ENCODE results near the gene CCT8L2.
"Not testable (repeated sequence)": the region's sequence is repeated elsewhere in the genome, so short reads cannot be mapped to it uniquely, and the experiment has no call there.

CCT8L2 gene

GRCh38 chr22:16592231-16592630 is 379 bp downstream of the CCT8L2 start:
- DNase-seq, result not testable (repeated sequence)

DNA sequence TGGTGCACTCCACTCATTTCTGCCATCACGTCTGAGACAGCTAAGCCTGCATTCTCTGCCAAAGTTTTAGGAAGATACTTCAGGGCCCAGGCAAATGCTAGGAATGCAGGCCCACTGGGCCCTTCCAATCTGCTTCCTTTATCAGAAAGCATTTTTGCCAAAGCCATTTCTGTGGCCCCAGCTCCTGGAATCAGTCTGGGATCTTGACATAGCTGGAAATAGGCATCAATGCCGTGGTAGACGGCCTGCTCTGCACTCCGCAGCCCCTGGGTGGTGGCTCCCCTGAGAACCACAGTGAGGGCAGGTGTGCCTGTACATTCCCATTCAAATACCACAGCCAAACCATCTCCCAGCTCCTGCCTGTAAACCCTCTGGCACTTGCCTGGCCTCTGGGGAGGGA is 1.5 kb downstream of the CCT8L2 start:
- not testable (repeated sequence) for DNase-seq

GRCh38 chr22:16586991-16587390 is 5.6 kb downstream of the CCT8L2 start:
- DNase-seq, result no peak

DNA sequence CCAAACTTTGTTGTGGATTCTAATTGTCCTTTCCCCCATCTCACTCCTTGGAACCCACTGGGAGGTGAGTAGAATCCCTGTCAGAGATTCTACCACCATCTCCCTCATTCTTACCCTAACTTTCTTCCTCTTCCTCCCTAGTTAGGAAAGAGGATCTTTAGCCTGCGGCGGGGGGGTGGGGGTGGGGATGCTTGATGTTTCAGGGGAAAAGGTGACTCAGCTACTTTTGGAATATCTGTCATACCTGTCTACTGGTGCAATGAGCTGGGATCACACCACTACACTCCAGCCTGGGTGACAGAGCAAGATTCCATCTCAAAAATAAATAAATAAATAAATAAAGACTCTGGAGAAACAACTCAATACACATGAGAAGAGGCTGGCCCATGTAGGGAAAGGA is 6.4 kb downstream of the CCT8L2 start:
- DNase-seq, result no peak

- not testable (repeated sequence) for DNase-seq
Observed at GRCh38 chr22:16580872-16581271, 11.7 kb downstream of the CCT8L2 start.

GRCh38 chr22:16569240-16569834 is 23.3 kb downstream of the CCT8L2 start:
- DNase-seq, result not testable (repeated sequence)

- no peak for DNase-seq
Observed at GRCh38 chr22:16568425-16568758, 24.2 kb downstream of the CCT8L2 start.

DNA sequence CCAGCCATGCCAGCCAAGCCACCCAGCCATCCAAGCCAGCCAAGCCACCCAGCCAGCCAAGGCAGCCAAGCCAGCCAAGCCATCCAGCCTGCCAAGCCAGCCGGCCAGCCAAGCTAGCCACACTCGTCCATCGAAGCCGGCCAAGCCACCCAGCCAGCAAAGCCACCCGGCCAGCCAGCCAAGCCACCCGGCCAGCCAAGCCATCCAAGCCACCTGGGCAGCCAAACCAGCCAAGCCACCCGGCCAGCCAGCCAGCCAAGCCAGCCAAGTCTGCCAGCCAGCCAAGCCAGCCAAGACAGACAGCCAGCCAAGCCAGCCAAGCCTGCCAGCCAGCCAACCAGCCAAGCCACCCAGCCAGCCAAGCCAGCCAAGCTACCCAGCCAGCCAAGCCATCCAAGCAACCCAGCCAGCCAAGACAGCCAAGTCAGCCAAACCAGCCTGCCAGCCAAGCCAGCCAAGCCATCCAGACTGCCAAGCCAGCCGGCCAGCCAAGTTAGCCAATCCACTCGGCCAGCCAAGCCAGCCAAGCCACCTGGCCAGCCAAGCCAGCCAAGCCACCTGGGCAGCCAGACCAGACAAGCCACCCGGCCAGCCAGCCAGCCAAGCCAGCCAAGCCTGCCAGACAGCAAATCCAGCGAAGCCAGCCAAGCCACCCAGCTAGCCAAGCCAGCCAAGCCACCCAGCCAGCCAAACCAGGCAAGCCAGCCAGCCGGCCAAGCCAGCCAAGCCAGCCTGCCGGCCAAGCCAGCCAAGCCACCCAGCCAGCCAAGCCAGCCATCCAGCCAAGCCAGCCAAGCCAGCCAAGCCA is 24.8 kb downstream of the CCT8L2 start:
- not testable (repeated sequence) for DNase-seq

GRCh38 chr22:16566421-16567151 is 26.0 kb downstream of the CCT8L2 start:
- not testable (repeated sequence) for DNase-seq

DNA sequence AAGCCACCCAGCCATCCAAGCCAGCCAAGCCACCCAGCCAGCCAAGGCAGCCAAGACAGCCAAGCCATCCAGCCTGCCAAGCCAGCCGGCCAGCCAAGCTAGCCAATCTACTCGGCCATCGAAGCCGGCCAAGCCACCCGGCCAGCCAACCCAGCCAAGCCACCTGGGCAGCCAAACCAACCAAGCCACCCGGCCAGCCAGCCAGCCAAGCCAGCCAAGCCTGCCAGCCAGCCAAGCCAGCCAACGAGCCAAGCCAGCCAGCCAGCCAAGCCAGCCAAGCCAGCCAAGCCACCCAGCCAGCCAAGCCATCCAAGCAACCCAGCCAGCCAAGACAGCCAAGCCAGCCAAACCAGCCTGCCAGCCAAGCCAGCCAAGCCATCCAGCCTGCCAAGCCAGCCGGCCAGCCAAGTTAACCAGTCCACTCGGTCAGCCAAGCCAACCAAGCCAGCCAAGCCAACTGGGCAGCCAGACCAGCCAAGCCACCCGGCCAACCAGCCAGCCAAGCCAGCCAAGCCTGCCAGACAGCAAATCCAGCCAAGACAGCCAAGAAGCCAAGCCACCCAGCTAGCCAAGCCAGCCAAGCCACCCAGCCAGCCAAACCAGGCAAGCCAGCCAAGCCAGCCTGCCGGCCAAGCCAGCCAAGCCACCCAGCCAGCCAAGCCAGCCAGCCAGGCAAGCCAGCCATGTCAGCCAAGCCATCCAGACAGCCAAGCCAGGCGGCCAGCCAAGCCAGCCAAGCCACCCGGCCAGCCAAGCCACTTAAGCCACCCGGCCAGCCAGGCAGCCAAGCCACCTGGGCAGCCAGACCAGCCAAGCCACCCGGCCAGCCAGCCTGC is 26.8 kb downstream of the CCT8L2 start:
- not testable (repeated sequence) for DNase-seq

DNA sequence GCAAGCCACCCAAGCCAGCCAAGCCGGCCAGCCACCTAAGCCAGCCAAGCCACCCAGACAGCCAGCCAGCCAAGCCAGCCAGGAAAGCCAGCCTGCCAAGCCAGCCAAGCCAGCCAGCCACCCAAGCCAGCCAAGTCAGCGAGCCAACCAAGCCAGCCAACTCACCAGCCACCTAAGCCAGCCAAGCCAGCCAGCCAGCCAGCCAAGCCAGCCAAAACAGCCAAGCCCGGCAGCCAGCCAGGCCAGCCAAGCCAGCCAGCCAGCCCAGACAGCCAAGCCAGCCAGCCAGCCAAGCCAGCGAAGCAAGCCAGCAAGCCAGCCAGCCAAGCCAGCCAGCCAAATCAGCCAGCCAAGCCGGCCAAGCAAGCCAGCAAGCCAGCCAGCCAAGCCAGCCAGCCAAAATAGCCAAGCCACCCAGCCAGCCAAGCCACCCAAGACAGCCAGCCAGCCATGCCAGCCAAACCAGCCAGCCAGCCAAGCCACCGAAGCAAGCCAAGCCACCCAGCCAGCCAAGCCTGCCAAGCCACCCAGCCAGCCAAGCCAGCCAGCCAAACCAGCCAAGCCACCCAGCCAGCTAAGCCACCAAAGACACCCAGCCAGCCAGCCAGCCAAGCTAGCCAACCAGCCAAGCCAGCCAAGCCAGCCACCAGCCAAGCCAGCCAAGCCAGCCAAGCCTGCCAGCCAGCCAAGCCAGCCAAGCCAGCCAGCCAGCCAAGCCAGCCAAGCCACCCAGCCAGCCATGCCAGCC is 27.6 kb downstream of the CCT8L2 start:
- not testable (repeated sequence) for DNase-seq

GRCh38 chr22:16563555-16564520 is 28.8 kb downstream of the CCT8L2 start:
- no peak for DNase-seq

DNA sequence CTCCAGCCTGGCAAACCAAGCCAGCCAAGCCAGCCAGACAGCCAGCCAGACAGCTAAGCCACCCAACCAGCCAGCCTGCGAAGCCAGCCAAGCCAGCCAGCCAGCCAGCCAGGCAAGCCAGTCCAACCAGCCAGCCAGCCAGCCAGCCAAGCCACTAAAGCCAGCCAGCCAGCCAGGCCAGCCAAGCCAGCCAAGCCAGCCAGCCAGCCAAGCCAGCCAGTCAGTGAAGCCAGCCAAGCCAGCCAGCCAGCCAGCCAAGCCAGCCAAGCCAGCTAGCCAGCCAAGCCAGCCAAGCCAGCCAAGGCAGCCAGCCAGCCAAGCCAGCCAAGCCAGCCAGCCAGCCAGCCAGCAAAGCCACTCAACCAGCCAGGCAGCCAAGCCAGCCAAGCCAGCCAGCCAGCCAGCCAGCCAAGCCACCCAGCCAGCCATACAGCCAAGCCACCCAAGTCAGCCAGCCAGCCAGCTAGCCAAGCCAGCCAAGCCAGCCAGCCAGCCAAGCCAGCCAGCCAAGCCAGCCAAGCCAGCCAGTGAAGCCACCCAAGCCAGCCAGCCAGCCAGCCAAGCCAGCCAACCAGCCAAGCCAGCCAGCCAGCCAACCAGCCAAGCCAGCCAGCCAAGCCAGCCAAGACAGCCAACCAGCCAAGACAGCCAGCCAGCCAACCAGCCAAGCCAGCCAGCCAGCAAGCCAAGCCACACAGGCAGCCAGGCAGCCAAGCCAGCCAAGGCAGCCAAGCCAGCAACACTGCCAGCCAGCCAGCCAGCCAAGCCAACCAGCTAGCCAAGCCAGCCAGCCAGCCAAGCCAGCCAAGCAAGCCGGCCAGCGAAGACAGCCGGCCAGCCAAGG is 29.7 kb downstream of the CCT8L2 start:
- DNase-seq, result no peak

DNA sequence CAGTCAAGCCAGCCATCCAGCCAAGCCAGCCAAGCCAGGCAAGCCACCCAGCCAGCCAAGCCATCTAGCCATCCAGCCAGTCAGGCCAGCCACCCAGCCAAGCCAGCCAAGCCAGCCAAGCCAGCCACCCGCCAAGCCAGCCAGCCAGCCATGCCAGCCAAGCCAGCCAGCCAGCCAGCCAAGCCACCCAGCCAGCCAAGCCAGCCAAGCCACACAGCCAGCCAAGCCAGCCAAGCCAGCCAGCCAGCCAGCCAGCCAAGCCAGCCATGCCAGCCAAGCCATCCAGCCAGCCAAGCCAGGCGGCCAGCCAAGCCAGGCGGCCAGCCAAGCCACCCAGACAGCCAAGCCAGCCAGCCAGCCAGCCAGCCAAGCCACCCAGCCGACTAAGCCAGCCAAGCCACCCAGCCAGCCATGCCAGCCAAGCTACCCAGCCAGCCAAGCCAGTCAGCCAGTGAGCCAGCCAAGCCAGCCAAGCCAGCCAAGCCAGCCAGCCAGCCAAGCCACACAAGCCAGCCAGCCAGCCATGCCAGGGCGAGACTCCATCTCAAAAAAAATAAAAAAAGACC is 31.4 kb downstream of the CCT8L2 start:
- not testable (repeated sequence) for DNase-seq

DNA sequence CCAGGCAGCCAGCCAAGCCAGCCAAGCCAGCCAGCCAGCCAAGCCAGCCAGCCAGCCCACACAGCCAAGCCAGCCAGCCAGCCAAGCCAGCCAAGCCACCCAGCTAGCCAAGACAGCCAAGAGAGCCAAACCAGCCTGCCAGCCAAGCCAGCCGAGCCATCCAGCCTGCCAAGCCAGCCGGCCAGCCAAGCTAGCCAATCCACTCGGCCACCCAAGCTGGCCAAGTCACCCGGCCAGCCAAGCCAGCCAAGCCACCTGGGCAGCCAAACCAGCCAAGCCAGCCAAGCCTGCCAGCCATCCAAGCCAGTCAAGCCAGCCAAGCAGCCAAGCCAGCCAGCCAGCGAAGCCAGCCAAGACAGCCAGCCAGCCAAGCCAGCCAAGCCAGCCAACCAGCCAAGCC is 32.0 kb downstream of the CCT8L2 start:
- DNase-seq, result not testable (repeated sequence)

DNA sequence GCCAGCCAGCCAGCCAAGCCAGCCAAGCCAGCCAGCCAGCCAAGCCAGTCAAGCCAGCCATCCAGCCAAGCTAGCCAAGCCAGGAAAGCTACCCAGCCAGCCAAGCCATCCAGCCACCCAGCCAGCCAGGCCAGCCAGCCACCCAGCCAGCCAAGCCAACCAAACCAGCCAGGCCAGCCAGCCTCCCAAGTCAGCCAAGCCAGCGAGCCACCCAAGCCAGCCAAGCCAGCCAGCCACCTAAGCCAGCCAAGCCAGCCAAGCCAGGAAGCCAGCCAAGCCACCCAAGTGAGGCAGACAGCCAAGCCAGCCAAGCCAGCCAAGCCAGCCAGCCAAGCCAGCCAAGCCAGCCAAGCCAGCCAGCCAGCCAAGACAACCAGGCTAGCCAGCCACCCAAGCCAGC is 32.6 kb downstream of the CCT8L2 start:
- not testable (repeated sequence) for DNase-seq

- no peak for DNase-seq
Observed at GRCh38 chr22:16559056-16559955, 33.3 kb downstream of the CCT8L2 start.

DNA sequence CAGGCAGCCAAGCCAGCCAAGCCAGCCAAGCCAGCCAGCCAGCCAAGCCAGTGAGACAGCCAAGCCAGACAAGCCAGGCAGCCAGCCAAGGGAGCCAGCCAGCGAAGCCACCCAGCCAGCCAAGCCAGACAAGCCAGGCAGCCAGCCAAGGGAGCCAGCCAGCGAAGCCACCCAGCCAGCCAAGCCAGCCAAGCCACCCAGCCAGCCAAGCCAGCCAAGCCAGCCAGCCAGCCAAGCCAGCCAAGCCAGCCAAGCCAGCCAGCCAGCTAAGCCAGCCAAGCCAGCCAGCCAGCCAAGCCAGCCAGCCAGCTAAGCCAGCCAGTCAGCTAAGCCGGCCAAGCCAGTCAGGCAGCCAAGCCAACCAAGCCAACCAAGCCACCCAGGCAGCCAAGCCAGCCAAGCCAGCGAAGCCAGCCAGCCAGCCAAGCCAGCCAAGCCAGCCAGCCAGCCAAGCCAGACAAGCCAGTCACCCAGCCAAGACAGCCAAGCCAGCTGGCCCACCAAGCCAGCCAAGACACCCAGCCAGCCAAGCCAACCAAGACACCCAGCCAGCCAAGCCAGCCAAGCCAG is 34.1 kb downstream of the CCT8L2 start:
- not testable (repeated sequence) for DNase-seq

Data from CD4-positive, alpha-beta T cell treated with Interleukin-12 subunit alpha and Interleukin-12 subunit beta, for 1 hour (primary cell).